ENCODE data around the gene ABCA7. TPM values are rescaled to one million over a fixed set of nuclear protein-coding genes. Genes with fewer than 3 reads are reported as not detected.
A peak's percentile ranks its signal among the peaks of the same experiment; 100 is the strongest.
"Not testable (repeated sequence)": the region's sequence is repeated elsewhere in the genome, so short reads cannot be mapped to it uniquely, and the experiment has no call there.

Gene ABCA7
- total and polyA plus RNA-seq, 2 of the 13 experiments (the other 11 are each of a cell fraction or from before 2014, with no cell fraction given): 4.4 to 32.4 TPM

DNA sequence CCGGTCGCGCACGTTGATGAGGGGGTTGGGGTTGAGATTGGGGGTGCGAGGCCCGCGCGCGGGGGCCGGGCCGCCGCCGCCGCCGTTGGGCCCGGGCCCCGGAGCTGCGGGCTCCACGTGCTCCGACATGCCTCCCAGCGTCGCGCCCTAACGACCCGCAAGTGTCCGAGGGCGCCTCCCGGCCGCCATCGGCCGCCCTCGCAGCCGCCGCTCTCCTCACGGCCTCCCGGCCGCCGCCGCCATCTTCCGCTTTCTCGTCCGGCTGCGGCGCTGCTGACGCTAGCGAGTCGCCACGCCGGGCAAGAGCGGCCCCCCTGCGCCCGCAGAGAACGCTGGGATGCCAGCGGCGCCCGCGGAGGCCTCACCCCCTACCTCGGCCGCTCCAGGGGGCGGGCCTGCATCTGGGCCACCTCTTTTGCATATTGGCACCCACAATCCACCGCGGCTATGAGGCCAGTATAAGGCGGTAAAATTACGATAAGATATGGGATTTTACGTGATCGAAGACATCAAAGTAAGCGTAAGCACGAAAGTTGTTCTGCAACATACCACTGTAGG lies 19.0 kb upstream of the ABCA7 start, which contains the start of gene TMEM259 (continued):
- TF ChIP-seq, protein P1, sequence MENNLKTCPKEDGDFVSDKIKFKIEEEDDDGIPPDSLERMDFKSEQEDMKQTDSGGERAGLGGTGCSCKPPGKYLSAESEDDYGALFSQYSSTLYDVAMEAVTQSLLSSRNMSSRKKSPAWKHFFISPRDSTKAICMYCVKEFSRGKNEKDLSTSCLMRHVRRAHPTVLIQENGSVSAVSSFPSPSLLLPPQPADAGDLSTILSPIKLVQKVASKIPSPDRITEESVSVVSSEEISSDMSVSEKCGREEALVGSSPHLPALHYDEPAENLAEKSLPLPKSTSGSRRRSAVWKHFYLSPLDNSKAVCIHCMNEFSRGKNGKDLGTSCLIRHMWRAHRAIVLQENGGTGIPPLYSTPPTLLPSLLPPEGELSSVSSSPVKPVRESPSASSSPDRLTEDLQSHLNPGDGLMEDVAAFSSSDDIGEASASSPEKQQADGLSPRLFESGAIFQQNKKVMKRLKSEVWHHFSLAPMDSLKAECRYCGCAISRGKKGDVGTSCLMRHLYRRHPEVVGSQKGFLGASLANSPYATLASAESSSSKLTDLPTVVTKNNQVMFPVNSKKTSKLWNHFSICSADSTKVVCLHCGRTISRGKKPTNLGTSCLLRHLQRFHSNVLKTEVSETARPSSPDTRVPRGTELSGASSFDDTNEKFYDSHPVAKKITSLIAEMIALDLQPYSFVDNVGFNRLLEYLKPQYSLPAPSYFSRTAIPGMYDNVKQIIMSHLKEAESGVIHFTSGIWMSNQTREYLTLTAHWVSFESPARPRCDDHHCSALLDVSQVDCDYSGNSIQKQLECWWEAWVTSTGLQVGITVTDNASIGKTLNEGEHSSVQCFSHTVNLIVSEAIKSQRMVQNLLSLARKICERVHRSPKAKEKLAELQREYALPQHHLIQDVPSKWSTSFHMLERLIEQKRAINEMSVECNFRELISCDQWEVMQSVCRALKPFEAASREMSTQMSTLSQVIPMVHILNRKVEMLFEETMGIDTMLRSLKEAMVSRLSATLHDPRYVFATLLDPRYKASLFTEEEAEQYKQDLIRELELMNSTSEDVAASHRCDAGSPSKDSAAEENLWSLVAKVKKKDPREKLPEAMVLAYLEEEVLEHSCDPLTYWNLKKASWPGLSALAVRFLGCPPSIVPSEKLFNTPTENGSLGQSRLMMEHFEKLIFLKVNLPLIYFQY (CRISPR knock-in tag; IDR thresholded peaks at IDR 0.05; ENCODE audit: borderline replicate concordance): no peak
- TF ChIP-seq MBNL3 (CRISPR knock-in tag; conservative IDR thresholded peaks at IDR 0.05): no peak
- TF ChIP-seq TAF15 (IDR thresholded peaks at IDR 0.05; ENCODE audit: low read depth, low read length, poor library complexity, severe bottlenecking): no peak
- TF ChIP-seq, protein P2, sequence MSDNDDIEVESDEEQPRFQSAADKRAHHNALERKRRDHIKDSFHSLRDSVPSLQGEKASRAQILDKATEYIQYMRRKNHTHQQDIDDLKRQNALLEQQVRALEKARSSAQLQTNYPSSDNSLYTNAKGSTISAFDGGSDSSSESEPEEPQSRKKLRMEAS (IDR thresholded peaks at IDR 0.05): peak; percentile 59
- peak; percentile 22; the same call in 1 of the 2 replicates for TF ChIP-seq ARNT2 (CRISPR knock-in tag; IDR thresholded peaks at IDR 0.05; ENCODE audit: low read depth)
- no peak for TF ChIP-seq KLF11 (CRISPR knock-in tag; IDR thresholded peaks at IDR 0.05)
- TF ChIP-seq RBM39 (IDR thresholded peaks at IDR 0.05; ENCODE audit: low read depth, low read length, poor library complexity, severe bottlenecking): peak; percentile 48
- TF ChIP-seq SATB2 (CRISPR knock-in tag; IDR thresholded peaks at IDR 0.05): no peak

DNA sequence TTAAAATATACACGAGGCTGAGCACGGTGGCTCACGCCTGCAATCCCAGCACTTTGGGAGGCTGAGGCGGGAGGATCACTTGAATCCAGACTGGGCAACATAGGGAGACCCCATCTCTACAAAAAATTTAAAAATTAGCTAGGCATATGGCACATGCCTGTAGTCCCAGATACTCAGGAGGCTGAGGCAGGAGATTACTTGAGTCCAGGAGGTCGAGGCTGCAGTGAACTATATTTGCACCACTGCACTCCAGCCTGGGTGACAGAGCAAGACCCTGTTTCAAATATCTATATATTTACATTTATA lies 16.1 kb upstream of the ABCA7 start:
- Histone ChIP-seq H4K20me1 (ENCODE audit: insufficient read depth, low read length) (peaks cover 16% of the 10 kb centered on the region), H3K79me2 (ENCODE audit: insufficient read depth, low read length) (peaks cover 36% of the 10 kb centered on the region), H3K4me1 (ENCODE audit: insufficient read depth, low read length) (peaks cover 21% of the 10 kb centered on the region)
- H3K4me3 ChIP-seq (replicated peaks in 1 of 3; ENCODE audit: insufficient read depth in 1 of 3, low read depth in 2 of 3, low read length in 3 of 3); H3K9me3 ChIP-seq (ENCODE audit: low read length); BruUV-seq (replicated peaks); intact Hi-C loops (cut with micrococcal nuclease; ENCODE audit: unreplicated experiment); H3K27me3 ChIP-seq (ENCODE audit: control insufficient read depth in 1 of 2, insufficient read depth in 2 of 2, low read length in 2 of 2); CTCF ChIA-PET (ENCODE audit: low intra/inter-chr PET ratio, low total read pairs); H3K9ac ChIP-seq (ENCODE audit: insufficient read depth, low read depth, low read length); H2AFZ ChIP-seq (ENCODE audit: low read length); H3K27ac ChIP-seq (ENCODE audit: extremely low read length, insufficient read depth, low read length); H3K4me2 ChIP-seq (ENCODE audit: low read depth, low read length); in situ Hi-C loops (cut with HindIII; ENCODE audit: extremely low pct_ligation_motif_present, low pct_unique_long_range_greater_than_20kb); H3K36me3 ChIP-seq (replicated peaks in 1 of 2; ENCODE audit: control insufficient read depth in 1 of 2, insufficient read depth in 2 of 2, low read length in 2 of 2); DNase-seq (ENCODE audit: low spot score); FAIRE-seq; ATAC-seq: not testable (repeated sequence)
- TF ChIP-seq ZNF121 (CRISPR knock-in tag; IDR thresholded peaks at IDR 0.05): 0 out of 2 replicates have a peak, but pooled peaks have one; percentile 55
- WGBS (ENCODE audit: low lambda C conversion rate): 47% methylated on average over 5 of the region's 5 CpGs
- POLR2A ChIA-PET: interaction anchor here (1.3 kb wide), 1 partner anchor 16 kb away, joined by 3 read pairs; the partner anchor contains the start of gene ABCA7

DNA sequence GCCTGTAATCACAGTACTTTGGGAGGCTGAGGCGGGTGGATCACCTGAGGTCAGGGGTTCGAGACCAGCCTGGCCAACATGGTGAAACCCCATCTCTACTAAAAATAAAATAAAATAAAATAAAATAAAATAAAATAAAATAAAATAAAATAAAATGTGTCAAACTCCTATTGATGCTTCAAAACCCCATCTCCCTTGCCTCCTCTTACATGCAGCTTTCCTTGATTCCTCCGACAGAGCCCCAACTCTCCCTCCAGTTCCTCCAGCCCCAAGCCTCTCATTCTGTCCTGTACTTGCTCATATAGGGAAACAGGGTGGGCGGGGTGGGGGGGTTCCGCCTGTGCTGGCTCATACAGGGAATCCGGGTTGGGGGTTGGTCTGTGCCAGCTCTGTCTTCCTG lies 14.8 kb upstream of the ABCA7 start:
- intact Hi-C loops (cut with micrococcal nuclease; ENCODE audit: unreplicated experiment); FAIRE-seq; ATAC-seq; H3K9me3 ChIP-seq (ENCODE audit: low read length); in situ Hi-C loops (cut with HindIII; ENCODE audit: extremely low pct_ligation_motif_present, low pct_unique_long_range_greater_than_20kb); H3K27me3 ChIP-seq (ENCODE audit: control insufficient read depth in 1 of 2, insufficient read depth in 2 of 2, low read length in 2 of 2); H3K9ac ChIP-seq (ENCODE audit: insufficient read depth, low read depth, low read length); H3K27ac ChIP-seq (ENCODE audit: extremely low read length, insufficient read depth, low read length); DNase-seq (ENCODE audit: low spot score); H3K36me3 ChIP-seq (replicated peaks in 1 of 2; ENCODE audit: control insufficient read depth in 1 of 2, insufficient read depth in 2 of 2, low read length in 2 of 2); H3K4me3 ChIP-seq (replicated peaks in 1 of 3; ENCODE audit: insufficient read depth in 1 of 3, low read depth in 2 of 3, low read length in 3 of 3); BruUV-seq (replicated peaks); H2AFZ ChIP-seq (ENCODE audit: low read length); H4K20me1 ChIP-seq (ENCODE audit: insufficient read depth, low read length); CTCF ChIA-PET (ENCODE audit: low intra/inter-chr PET ratio, low total read pairs): not testable (repeated sequence)
- H3K4me1 ChIP-seq (ENCODE audit: insufficient read depth, low read length): peaks cover 24% of the 10 kb centered on the region
- POLR2A ChIA-PET: interaction anchor here (1.2 to 6.7 kb wide), 5 partner anchors 15 to 88 kb away, joined by 3 to 71 read pairs (median 6); partner anchors contain the start of genes ABCA7 and WDR18
- H3K4me2 ChIP-seq (ENCODE audit: low read depth, low read length): peak overlapping the region; percentile 97; the same call in 1 of the 2 replicates
- WGBS (ENCODE audit: low lambda C conversion rate): 43% methylated on average over 6 of the region's 6 CpGs
- H3K79me2 ChIP-seq (ENCODE audit: insufficient read depth, low read length): peaks cover 34% of the 10 kb centered on the region

Data from HepG2 (cell line).